ENCODE results near the gene AKIRIN2.
"Not testable (repeated sequence)": the region's sequence is repeated elsewhere in the genome, so short reads cannot be mapped to it uniquely, and the experiment has no call there.

Gene AKIRIN2

GRCh38 chr6:87687296-87687695, 14.7 kb downstream of the AKIRIN2 start:
- DNase-seq: no peak

DNA sequence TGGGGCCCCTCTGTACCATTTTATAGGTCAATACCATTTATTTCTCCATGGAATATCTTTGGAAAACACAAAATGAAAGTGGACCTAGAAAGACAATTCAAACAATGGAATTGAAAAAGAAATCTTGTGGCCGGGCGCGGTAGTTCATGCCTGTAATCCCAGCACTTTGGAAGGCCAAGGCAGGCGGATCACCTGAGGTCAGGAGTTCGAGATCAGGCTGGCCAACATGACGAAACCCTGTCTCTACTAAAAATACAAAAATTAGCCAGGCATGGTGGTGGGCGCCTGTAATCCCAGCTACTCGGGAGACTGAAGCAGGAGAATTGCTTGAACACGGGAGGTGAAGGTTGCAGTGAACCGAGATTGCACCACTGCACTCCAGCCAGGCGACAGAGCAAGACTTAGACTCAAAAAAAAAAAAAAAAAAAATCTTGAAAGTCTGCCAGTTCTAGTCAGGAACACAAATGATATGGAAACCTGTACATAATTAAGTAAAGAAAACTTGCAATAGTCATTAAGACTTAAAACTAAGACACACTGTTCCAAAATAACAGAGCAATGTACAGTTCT, 15.3 kb downstream of the AKIRIN2 start:
- DNase-seq: not testable (repeated sequence)

DNA sequence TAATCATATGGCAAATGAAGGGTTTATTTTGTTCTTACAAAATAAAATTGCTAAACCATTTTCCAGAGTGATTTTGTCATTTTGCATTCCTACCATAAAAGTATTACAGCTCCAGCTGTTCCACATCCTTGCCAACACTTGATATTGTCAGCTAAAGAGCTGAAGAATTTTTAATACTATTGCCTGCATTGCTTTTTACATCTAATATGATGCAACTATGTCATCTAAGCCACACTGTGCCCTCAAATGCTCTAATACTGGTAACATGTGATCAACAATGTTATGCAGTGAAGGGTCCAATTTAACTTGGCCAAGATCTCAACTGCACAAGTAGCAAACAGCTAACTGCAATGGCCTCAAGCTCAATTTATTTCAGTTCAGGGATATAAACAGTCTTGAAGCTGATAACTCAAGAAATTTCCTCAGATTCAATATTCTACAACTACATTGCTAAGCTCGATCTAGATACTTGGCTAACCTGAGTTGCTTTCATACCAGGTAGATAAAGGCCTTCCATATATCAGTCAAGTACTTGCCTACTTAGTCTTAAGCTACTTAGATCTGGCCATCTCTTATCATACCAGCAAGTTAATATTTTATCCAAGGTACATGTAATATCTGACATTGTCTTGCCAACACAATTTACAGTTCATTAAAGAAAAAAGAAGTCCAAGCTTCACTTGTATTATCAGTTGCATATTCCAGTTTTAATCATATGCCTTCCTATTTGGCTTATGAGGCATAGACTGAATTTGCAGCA, 17.0 kb downstream of the AKIRIN2 start:
- no peak for DNase-seq

DNA sequence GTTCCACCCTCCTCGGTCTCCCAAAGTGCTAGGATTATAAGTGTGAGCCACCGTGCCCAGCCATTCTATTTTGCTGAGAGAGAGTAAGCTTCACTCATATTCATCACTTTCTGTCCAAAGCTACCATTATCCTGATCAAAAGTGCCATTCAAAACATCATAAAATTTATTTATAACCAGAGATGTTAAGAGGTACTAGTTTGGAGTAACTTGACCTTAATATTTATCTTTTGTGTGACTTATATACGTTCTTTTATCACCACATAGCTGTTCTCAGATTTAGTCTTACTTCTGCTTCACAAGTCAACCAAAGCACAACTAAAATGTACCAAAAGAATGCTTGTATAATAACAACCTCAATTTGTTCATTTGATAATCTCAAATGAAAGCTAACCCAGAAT, 18.1 kb downstream of the AKIRIN2 start:
- no peak for DNase-seq

GRCh38 chr6:87682310-87682709, 19.7 kb downstream of the AKIRIN2 start:
- DNase-seq: no peak

- no peak for DNase-seq
These were observed 26.9 kb downstream of the AKIRIN2 start for GRCh38 chr6:87675004-87675681.

GRCh38 chr6:87674290-87674689, 27.7 kb downstream of the AKIRIN2 start:
- no peak for DNase-seq

DNA sequence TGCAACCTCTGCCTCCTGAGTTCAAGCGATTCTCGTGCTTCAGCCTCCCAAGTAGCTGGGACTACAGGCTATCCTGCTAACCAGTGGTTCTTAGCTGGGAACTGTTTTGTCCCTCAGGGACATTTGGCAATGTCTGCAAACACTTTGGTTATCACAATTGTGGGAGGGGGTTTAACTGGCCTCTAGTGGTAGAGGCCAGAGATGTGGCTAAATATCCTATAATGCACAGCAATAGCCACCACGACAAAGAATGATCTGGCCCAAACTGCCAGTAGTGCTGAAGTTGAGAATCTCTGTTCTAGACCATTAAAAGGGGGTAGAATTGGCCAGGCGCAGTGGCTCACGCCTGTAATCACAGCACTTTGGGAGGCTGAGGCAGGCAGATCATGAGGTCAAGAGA, 28.8 kb downstream of the AKIRIN2 start:
- DNase-seq: no peak

GRCh38 chr6:87672641-87673040, 29.4 kb downstream of the AKIRIN2 start:
- no peak for DNase-seq

GRCh38 chr6:87671555-87672029, 30.4 kb downstream of the AKIRIN2 start:
- DNase-seq: no peak

GRCh38 chr6:87670707-87671106, 31.3 kb downstream of the AKIRIN2 start:
- DNase-seq: no peak

DNA sequence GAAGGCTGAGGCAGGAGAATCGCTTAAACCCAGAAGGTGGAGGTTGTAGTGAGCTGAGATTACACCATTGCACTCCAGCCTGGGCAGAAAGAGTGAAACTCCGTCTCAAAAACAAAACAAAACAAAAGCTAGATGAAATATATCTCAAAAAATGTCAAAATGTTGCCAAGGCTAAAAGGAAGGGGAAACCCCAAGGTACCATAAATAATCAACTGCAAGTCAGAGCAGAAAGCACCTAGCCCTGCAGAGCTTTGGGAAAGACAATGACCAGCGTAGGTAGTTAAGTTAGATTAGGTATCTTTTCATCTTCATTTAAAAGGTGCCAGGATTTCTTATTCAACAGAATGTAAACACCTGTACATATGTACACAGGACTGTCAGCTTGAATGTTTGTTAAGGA, 33.0 kb downstream of the AKIRIN2 start:
- no peak for DNase-seq

- DNase-seq: no peak
These were observed 34.0 kb downstream of the AKIRIN2 start for GRCh38 chr6:87668013-87668412.

DNA sequence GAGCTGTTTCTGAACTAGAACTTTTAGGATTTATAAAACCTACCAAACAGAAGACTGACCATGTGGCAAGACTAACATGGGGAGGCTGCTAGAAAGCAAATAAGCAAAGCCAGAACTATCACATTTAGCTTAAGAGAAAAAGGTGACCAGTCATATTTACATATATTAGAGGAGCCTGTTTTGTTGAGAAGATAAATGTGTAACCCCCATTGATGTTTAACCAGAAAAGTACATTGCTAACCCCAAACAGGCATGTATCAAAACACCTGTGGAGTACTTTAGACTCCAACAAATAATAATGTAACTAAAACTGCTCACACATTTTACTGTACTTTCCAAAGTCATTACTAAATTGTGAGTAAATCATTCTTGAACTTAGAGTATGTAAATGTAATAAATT, 35.0 kb downstream of the AKIRIN2 start:
- DNase-seq: no peak

- DNase-seq: no peak
These were observed 37.0 kb downstream of the AKIRIN2 start for GRCh38 chr6:87664921-87665485.

DNA sequence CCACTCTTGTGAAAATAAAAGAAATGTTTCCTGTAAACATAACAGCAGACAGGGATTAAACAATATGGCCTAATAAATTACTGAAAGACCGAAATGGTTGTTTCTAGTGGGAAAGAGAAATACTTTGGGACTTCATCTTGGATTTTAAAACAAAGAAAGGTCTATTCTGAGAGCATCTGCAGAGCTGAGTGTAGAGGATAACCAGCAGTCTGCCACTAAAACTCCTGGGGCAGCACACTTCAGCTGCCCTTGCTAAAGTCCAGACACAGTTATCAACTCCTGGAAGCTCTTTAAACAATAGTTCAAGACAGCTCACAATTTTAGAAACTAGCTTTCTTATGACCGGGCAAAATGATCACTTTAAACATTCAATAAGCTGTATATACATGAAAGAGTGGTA, 38.6 kb downstream of the AKIRIN2 start:
- no peak for DNase-seq

- DNase-seq: no peak
These were observed 40.5 kb downstream of the AKIRIN2 start for GRCh38 chr6:87661503-87661902.

DNA sequence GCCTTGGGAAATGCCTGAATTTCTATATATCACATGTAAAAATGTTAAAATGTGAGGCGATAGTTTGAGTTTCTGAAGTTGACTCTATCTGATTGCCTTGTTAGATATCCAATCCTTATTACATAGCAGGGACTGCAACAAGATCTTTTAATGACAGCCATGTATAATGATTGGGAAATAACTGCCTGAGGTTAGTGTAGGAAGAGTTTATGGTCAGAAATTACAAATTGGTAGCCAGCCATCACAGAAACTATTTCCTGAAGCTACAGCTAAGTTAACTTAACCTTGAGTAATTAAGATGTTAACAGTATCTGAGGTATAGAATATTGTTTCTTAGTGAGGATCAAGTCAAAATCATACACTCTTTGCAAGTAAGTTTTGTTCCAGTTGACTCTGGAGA, 41.0 kb downstream of the AKIRIN2 start:
- DNase-seq: no peak

DNA sequence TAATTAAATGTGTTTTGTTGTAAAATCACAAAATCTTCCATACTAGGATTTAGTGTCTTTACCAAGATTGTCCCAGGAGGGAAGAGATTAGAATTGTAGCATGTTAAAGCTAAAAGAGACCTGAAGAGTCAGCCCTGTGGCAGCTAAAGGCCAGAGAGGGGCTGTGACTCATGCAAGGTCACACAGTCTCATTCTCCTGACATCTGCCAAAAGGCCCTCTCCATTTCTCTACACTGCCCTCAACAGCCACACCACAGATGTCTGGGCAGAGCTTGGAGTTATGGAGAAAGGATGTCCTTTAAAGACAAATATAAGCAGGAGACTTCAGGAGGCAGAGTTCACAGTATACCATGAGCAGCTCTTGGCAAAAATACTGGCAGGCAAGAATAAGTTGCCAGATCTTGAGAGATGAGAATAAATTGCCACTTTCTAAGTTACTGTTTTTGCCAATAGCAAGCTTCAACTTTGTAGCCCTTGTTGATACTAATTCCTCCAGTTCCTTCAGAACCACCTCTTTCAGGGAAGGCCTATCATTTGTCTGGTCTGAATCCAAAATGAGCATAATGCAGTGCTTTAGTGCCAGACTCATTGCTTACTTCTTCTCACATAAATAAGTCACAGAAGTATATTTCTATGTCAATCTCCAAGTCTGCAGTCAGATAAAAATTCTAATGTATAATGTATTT, 41.7 kb downstream of the AKIRIN2 start:
- no peak for DNase-seq

DNA sequence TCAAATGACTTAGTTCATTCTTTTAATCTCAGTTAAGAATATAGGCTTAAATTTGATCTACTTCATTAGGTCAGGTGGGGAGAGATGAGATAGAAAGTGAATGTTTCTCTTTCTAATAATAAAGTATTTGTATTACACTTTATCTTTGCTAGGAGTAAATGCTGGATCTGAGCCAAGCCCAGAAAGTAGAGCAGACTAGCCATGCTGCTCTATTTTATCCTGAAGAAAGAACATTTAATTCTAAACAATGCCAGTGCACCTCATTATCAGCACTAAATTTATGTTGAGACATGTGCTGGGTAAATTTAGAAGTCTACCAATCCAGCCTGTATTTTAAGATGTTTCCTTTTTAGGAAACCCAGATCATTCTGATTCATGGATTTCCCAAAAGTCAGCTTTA, 43.5 kb downstream of the AKIRIN2 start:
- DNase-seq: no peak

GRCh38 chr6:87656857-87657256, 45.2 kb downstream of the AKIRIN2 start:
- no peak for DNase-seq

- no peak for DNase-seq
These were observed 46.2 kb downstream of the AKIRIN2 start for GRCh38 chr6:87655824-87656223.

DNA sequence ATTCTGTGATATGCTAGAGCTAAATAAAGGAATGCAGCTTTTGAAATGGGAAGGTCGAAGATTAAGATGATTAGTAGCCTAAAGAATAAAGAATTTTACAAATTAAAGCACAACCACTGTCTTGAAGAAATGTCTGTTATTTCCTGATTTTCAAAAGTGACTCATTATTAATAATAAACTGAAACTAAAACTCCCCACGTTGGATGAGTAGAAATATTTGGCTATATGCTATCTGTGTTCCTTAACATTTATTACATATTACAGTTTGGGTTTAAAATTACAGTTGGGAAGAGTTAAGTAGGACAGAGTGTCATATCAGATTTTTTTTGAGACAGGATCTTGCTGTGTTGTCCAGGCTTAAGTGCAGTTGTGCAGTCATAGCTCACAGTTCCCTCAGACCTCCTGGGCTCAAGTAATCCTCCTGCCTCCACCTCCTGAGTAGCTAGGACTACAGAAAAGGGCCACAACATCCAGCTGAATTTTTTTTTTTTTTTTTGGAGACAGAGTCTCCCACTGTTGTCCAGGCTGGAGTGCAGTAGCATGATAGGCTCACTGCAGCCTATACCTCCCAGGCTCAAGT, 47.1 kb downstream of the AKIRIN2 start:
- no peak for DNase-seq

Measured in left hindlimb (tissue), 1 donor.